Mononuclear cell (primary cell): Measurements from ENCODE around the gene GLI2. TPM values are rescaled to one million over a fixed set of nuclear protein-coding genes. Genes with fewer than 3 reads are reported as not detected.

Experiments
- H3K27me3 ChIP-seq: 2 replicates; pipeline ENCODE4 v1.6.0; 2011; ENCODE audit warnings: low read length, control low read depth; ENCODE audit not compliant: insufficient read depth
- H3K4me1 ChIP-seq: 2 replicates; pipeline ENCODE4 v1.5.1; 2011; ENCODE audit warnings: mild to moderate bottlenecking, low read length, control low read depth; ENCODE audit not compliant: insufficient read depth
- H3K4me3 ChIP-seq: 2 replicates; pipeline ENCODE4 v1.5.1; 2011; ENCODE audit warnings: mild to moderate bottlenecking, low read length, moderate library complexity
- H3K9me3 ChIP-seq: 2 replicates; pipeline ENCODE4 v1.5.1; 2011; ENCODE audit warnings: low read depth, mild to moderate bottlenecking, control low read depth, low read length
- total RNA-seq: library from RNA; depleted of rRNA; stranded (reverse); fragments of >200 nt; gene quantifications from one replicate; pipeline ENCODE4 v1.2.3, GENCODE V29; 2012

The GLI2 gene
- total RNA-seq, 1 donor = not detected

- Histone ChIP-seq H3K4me3 (no peak overlapping the region), H3K9me3 (no peaks in the 10 kb centered on the region), H3K27me3 (no peaks in the 10 kb centered on the region), H3K4me1 (no peaks in the 10 kb centered on the region)
Observed at GRCh38 chr2:120703330-120703994, 32.2 kb upstream of the GLI2 start.

- no peaks in the 10 kb centered on the region for H3K27me3 ChIP-seq
- no peaks in the 10 kb centered on the region for H3K4me1 ChIP-seq
- H3K9me3 ChIP-seq = no peaks in the 10 kb centered on the region
- no peak overlapping the region for H3K4me3 ChIP-seq
Observed at GRCh38 chr2:120704696-120705095, 31.0 kb upstream of the GLI2 start.

- Histone ChIP-seq H3K4me1 (no peaks in the 10 kb centered on the region), H3K9me3 (no peaks in the 10 kb centered on the region), H3K4me3 (no peak overlapping the region), H3K27me3 (no peaks in the 10 kb centered on the region)
Observed at GRCh38 chr2:120707816-120708215, 27.9 kb upstream of the GLI2 start.

GRCh38 chr2:120708944-120709607, 26.6 kb upstream of the GLI2 start:
- Histone ChIP-seq H3K27me3 (no peaks in the 10 kb centered on the region), H3K4me1 (no peaks in the 10 kb centered on the region), H3K4me3 (no peak overlapping the region), H3K9me3 (no peaks in the 10 kb centered on the region)

GRCh38 chr2:120709608-120710041, 26.0 kb upstream of the GLI2 start:
- Histone ChIP-seq H3K4me3 (no peak overlapping the region), H3K27me3 (no peaks in the 10 kb centered on the region), H3K4me1 (no peaks in the 10 kb centered on the region), H3K9me3 (no peaks in the 10 kb centered on the region)

GRCh38 chr2:120710256-120710655, 25.4 kb upstream of the GLI2 start:
- H3K4me3 ChIP-seq = no peak overlapping the region
- H3K27me3 ChIP-seq = no peaks in the 10 kb centered on the region
- no peaks in the 10 kb centered on the region for H3K4me1 ChIP-seq
- no peaks in the 10 kb centered on the region for H3K9me3 ChIP-seq

- Histone ChIP-seq H3K4me3 (no peak overlapping the region), H3K27me3 (no peaks in the 10 kb centered on the region), H3K9me3 (no peaks in the 10 kb centered on the region), H3K4me1 (no peaks in the 10 kb centered on the region)
Observed at GRCh38 chr2:120711694-120712093, 24.0 kb upstream of the GLI2 start.

- no peaks in the 10 kb centered on the region for H3K27me3 ChIP-seq
- no peak overlapping the region for H3K4me3 ChIP-seq
- H3K9me3 ChIP-seq = no peaks in the 10 kb centered on the region
- no peaks in the 10 kb centered on the region for H3K4me1 ChIP-seq
Observed at GRCh38 chr2:120712180-120712681, 23.4 kb upstream of the GLI2 start.

- H3K4me1 ChIP-seq = no peaks in the 10 kb centered on the region
- H3K4me3 ChIP-seq = no peak overlapping the region
- no peaks in the 10 kb centered on the region for H3K27me3 ChIP-seq
- H3K9me3 ChIP-seq = no peaks in the 10 kb centered on the region
Observed at GRCh38 chr2:120715353-120715752, 20.3 kb upstream of the GLI2 start.

- no peak overlapping the region for H3K4me3 ChIP-seq
- no peaks in the 10 kb centered on the region for H3K4me1 ChIP-seq
- H3K9me3 ChIP-seq = no peaks in the 10 kb centered on the region
- H3K27me3 ChIP-seq = no peaks in the 10 kb centered on the region
Observed at GRCh38 chr2:120715941-120716340, 19.7 kb upstream of the GLI2 start.

GRCh38 chr2:120716641-120717585, 18.8 kb upstream of the GLI2 start:
- Histone ChIP-seq H3K4me3 (no peak overlapping the region), H3K9me3 (no peaks in the 10 kb centered on the region), H3K27me3 (no peaks in the 10 kb centered on the region), H3K4me1 (no peaks in the 10 kb centered on the region)

GRCh38 chr2:120719491-120719890, 16.2 kb upstream of the GLI2 start:
- no peak overlapping the region for H3K4me3 ChIP-seq
- H3K4me1 ChIP-seq = no peaks in the 10 kb centered on the region
- H3K9me3 ChIP-seq = no peaks in the 10 kb centered on the region
- no peaks in the 10 kb centered on the region for H3K27me3 ChIP-seq

GRCh38 chr2:120720231-120720630, 15.4 kb upstream of the GLI2 start:
- Histone ChIP-seq H3K9me3 (no peaks in the 10 kb centered on the region), H3K27me3 (no peaks in the 10 kb centered on the region), H3K4me1 (no peaks in the 10 kb centered on the region), H3K4me3 (no peak overlapping the region)

- Histone ChIP-seq H3K4me3 (no peak overlapping the region), H3K27me3 (no peaks in the 10 kb centered on the region), H3K9me3 (no peaks in the 10 kb centered on the region), H3K4me1 (no peaks in the 10 kb centered on the region)
Observed at GRCh38 chr2:120720746-120721375, 14.8 kb upstream of the GLI2 start.

- H3K9me3 ChIP-seq = no peaks in the 10 kb centered on the region
- H3K4me1 ChIP-seq = no peaks in the 10 kb centered on the region
- H3K4me3 ChIP-seq = no peak overlapping the region
- no peaks in the 10 kb centered on the region for H3K27me3 ChIP-seq
Observed at GRCh38 chr2:120722246-120722567, 13.5 kb upstream of the GLI2 start.
